D721Med (cell line): ENCODE data around the gene PTPRA.

Experiments
- DNase-seq: peaks from one replicate; pipeline ENCODE4 v3.0.0; 2011; ENCODE audit warnings: low spot score; ENCODE audit not compliant: insufficient read length
- FAIRE-seq: peaks from 2 replicates; lab custom pipeline; 2011; peaks lifted over from hg19 to GRCh38; lab: Jason Lieb, UNC
- TF ChIP-seq, protein P1 (sequence below): IDR thresholded peaks from 2 replicates; pipeline ENCODE4 v1.5.1; 2012; ENCODE audit warnings: mild to moderate bottlenecking, control low read depth; ENCODE audit not compliant: insufficient read depth; ENCODE audit errors: missing control alignments

The PTPRA gene

DNA sequence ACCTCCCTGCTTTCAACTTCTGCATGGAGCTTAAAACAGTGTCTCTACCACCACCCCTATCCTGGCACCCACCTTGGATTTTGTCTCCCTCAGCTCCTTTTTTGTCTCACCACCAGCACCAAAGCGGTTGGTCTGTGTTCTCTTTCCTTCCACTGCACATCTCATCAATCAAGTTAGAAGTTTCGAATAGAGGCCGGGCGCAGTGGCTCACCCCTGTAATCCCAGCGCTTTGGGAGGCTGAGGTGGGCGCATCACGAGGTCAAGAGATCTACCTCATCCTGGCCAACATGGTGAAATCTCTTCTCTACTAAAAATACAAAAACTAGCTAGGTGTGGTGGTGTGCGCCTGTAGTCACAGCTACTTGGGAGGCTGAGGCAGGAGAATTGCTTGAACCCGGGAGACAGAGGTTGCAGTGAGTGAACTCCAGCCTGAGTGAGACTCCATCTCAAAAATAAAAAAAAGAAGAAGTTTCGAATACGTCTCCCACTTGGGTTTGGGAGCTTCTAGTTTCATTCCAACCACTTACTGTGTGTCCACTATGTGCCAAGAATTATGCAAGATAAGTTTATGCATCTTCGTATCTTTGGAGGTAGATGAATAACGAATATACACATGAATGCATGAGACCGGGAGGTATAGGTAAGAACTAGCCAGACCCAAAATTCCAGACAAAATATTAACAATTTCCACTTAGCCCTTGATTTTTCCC, 38.7 kb upstream of the PTPRA start:
- no peak for DNase-seq
- TF ChIP-seq, protein P1, sequence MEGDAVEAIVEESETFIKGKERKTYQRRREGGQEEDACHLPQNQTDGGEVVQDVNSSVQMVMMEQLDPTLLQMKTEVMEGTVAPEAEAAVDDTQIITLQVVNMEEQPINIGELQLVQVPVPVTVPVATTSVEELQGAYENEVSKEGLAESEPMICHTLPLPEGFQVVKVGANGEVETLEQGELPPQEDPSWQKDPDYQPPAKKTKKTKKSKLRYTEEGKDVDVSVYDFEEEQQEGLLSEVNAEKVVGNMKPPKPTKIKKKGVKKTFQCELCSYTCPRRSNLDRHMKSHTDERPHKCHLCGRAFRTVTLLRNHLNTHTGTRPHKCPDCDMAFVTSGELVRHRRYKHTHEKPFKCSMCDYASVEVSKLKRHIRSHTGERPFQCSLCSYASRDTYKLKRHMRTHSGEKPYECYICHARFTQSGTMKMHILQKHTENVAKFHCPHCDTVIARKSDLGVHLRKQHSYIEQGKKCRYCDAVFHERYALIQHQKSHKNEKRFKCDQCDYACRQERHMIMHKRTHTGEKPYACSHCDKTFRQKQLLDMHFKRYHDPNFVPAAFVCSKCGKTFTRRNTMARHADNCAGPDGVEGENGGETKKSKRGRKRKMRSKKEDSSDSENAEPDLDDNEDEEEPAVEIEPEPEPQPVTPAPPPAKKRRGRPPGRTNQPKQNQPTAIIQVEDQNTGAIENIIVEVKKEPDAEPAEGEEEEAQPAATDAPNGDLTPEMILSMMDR = no peak
- no peak for FAIRE-seq

DNA sequence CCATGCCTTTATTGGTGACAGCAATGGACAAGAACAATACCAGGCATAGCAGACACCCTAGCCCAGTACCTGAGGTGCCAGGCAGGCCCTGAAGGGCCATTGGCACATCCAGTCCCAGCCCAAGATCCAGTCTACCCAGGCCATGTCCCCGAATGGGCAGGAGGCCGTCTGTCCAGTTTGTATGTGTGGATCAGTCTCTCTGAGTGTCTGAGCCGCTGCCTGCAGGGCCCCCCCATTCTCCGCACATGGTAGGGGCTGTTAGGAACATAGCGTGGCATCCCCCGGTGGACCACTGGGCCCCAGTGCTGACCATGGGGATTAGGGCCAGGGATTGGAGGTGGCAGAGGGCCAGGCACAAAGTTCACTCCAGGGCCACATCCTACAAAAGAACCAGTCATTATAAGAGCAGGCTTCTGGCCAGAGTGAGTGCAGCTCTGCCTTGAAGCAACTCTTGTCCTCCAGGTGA, 37.9 kb upstream of the PTPRA start:
- FAIRE-seq (no peak), DNase-seq (no peak)
- TF ChIP-seq, protein P1 = no peak

DNA sequence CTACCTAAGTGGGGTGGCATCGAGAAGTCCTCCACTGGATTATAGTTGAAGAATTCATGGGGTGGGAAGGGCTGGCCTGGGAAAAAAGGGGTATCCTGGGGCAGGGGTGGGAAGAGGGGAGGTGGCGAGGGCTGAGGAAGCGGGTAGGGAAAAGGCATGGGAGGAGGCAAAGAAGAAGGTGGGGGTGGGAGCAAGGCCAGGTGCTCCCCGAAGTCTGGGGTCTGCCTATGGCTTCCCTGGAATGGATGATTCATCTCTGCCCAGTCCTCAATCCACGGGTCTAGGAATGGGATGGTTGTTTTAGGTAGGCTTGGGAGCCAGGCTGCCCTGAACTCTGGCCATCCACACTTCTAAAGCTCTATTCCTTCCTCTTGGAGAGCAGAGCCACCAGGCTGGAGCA, 37.2 kb upstream of the PTPRA start:
- TF ChIP-seq, protein P1 = no peak
- FAIRE-seq (no peak), DNase-seq (no peak)

DNA sequence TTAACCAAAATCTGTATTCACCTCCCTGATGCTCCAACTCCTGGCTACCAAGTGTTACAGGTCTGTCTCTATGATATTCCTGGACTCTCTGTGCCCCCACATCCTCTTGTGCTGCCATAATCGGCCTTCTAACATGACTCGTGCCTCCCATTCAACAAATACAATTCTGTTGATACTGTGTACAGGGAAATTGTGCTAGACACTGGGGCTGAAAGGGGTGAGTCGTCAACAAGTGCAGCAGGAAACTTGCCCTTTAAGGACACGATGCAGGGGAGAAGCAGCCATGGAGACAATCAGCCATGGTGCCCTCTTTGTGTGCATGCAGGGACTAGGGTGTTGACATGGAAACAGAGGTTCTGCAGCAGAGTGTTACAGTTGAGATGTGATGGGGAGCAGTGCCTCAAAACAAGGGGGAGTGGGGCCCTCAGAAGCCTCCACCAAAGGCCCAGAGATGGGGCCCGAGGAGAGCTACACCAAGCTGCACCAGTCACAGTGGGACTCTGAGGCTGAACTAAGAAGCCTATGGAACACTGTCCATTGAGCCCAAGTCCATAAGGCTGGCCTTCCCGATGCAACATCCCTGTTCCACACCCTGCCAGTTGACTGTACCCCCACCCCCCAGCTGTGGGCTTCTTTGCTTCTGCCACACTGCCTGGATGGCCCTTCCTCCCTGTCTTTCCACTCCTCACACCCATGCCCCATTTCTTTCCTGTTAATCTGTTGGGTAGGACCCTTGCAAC, 35.9 kb upstream of the PTPRA start:
- TF ChIP-seq, protein P1 = no peak
- DNase-seq (no peak), FAIRE-seq (no peak)

DNA sequence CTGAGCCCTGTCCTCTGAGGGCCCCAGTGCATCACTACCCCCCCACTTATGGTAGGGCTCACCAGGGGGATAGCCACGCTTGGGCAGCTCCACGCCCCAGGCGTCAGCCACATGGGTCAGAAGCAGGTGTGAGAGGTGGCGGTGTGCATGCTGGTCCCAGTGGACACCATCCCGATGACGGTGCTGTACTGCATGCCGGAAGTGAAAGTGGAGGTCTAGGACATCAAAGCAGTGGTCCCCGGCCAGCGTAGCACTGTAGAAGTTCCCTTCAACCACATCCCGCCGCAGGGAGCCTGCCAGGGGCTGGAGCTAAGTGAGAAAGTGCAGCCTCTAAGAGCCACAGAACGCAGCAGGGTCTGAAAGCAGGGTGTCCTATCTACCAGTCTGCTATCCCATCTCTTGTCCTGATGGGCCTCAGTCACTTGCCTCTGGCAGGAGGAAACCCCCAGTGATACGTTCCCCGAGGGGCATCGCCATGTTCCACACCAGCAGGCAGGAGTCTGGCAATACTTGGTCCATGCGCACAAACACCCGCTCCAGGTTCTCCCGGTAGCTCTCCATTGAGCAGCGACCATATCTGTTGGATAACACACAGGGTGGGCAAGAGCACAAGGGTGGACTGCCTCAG, 35.0 kb upstream of the PTPRA start:
- no peak for FAIRE-seq
- no peak for DNase-seq
- TF ChIP-seq, protein P1 = no peak

DNA sequence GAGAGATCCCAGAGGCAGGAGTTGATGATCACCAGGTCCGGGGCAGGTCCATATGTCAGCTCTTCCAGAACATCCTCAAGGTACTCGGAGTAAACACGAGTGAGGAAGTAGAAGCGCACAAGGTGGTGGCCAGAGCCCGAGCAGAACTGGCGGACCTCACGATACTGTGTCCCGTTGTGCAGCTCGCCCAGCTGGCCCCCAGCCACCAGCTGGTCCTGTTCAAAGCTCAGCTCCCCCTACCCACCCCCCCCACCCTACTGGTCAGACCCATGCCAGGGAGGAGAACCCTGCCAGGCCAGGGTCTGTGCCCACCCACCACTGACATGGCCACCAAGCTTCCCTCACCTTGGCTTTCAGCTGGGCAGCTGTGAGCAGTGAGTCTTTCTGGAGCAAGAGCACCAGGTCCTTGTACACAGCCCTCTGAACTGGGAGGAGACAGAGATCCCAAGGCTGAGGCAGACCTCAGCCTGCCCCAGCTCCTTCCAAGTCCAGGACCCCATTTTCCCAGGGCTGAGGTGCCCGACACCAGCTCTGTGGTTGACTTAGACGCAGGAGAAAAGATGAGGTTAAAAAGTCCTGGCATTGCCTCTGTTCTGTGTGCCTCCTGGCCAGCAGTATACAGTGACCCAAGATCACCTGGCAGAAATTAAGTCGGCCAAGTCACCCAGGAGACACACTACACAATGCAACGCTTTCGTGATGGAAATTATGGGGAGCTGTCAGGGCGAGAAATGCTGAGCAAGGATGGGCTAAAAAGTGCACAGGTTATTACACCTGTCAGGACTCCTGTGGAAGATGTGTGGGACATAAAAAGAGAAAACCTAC, 34.2 kb upstream of the PTPRA start:
- FAIRE-seq (no peak), DNase-seq (no peak)
- TF ChIP-seq, protein P1 = no peak
